MM.1S (cell line): ENCODE results near the gene PTPRA.

Experiments used
- DNase-seq: peaks from one replicate; pipeline ENCODE4 v3.0.0-alpha.2; 2015
- H2AFZ ChIP-seq: fragments of 300-600 bp; sonication (generic); 2 replicates; pipeline ENCODE4 v1.6.0; 2016; ENCODE audit warnings: antibody characterized with exemption, low read length
- H3F3A ChIP-seq: fragments of 300-600 bp; sonication (generic); 2 replicates; pipeline ENCODE4 v1.6.1; 2016; ENCODE audit warnings: mild to moderate bottlenecking, antibody characterized with exemption, low read length, moderate library complexity, mixed read lengths; ENCODE audit not compliant: insufficient read depth
- H3K27ac ChIP-seq: fragments of 300-600 bp; sonication (generic); 2 replicates; pipeline ENCODE4 v1.5.1; 2016; ENCODE audit warnings: mild to moderate bottlenecking, low read length
- H3K27me3 ChIP-seq: fragments of 300-600 bp; sonication (generic); replicated peaks from 2 replicates; pipeline ENCODE4 v1.6.0; 2016; ENCODE audit warnings: low read length; ENCODE audit not compliant: insufficient read depth
- H3K36me3 ChIP-seq: fragments of 300-600 bp; sonication (generic); replicated peaks from 2 replicates; pipeline ENCODE4 v1.6.1; 2016; ENCODE audit warnings: mild to moderate bottlenecking, low read length, mixed read lengths; ENCODE audit not compliant: insufficient read depth
- H3K4me1 ChIP-seq: fragments of 300-600 bp; sonication (generic); 2 replicates; pipeline ENCODE4 v1.6.1; 2016; ENCODE audit warnings: low read length, mixed read lengths
- H3K4me2 ChIP-seq: fragments of 300-600 bp; sonication (generic); 2 replicates; pipeline ENCODE4 v1.6.0; 2016; ENCODE audit warnings: low read depth, low read length
- H3K4me3 ChIP-seq: fragments of 300-600 bp; sonication (generic); 2 replicates; pipeline ENCODE4 v1.5.1; 2016; ENCODE audit warnings: low read length, mixed read lengths
- H3K79me2 ChIP-seq: fragments of 300-600 bp; sonication (generic); 2 replicates; pipeline ENCODE4 v1.6.1; 2016; ENCODE audit warnings: mixed run types, low read length, mixed read lengths
- H3K9ac ChIP-seq: fragments of 300-600 bp; sonication (generic); 2 replicates; pipeline ENCODE4 v1.6.1; 2016; ENCODE audit warnings: low read length, mixed read lengths
- H3K9me2 ChIP-seq: fragments of 300-600 bp; sonication (generic); replicated peaks from 2 replicates; pipeline ENCODE4 v1.6.1; 2016; ENCODE audit warnings: mild to moderate bottlenecking, low read length, mixed read lengths; ENCODE audit not compliant: insufficient read depth
- H3K9me3 ChIP-seq: fragments of 300-600 bp; sonication (generic); replicated peaks from 2 replicates; pipeline ENCODE4 v1.6.1; 2016; ENCODE audit warnings: mild to moderate bottlenecking, low read length, mixed read lengths; ENCODE audit not compliant: insufficient read depth
- H4K20me1 ChIP-seq: fragments of 300-600 bp; sonication (generic); 2 replicates; pipeline ENCODE4 v1.6.1; 2016; ENCODE audit warnings: mild to moderate bottlenecking, low read length, moderate library complexity, mixed read lengths; ENCODE audit not compliant: insufficient read depth
- EZH2 ChIP-seq: fragments of 300-600 bp; sonication (generic); optimal IDR thresholded peaks from 2 replicates; pipeline ENCODE3; 2017; ENCODE audit warnings: low read depth, mild to moderate bottlenecking, antibody characterized with exemption, low read length, mixed read lengths
- EZH2phosphoT487 ChIP-seq: fragments of 300-600 bp; sonication (generic); IDR thresholded peaks from 2 replicates; pipeline ENCODE4 v1.6.1; 2018; ENCODE audit warnings: antibody characterized with exemption, low read length
- TF ChIP-seq, protein P1 (sequence below): fragments of 300-600 bp; sonication (generic); IDR thresholded peaks from 2 replicates; pipeline ENCODE4 v1.5.1; 2016; ENCODE audit warnings: antibody characterized with exemption, low read length, mixed read lengths

Gene PTPRA

GRCh38 chr20:2932498-2932897, 59.2 kb downstream of the PTPRA start:
- Histone ChIP-seq H3K79me2 (peaks cover 13% of the 10 kb centered on the region), H3K9me2 (no peaks in the 10 kb centered on the region), H3K36me3 (no peaks in the 10 kb centered on the region), H3F3A (no peaks in the 10 kb centered on the region), H3K4me1 (no peaks in the 10 kb centered on the region), H3K9me3 (no peaks in the 10 kb centered on the region), H2AFZ (no peak overlapping the region), H3K27ac (no peak overlapping the region), H3K27me3 (no peaks in the 10 kb centered on the region), H3K9ac (no peak overlapping the region), H3K4me2 (no peak overlapping the region), H4K20me1 (no peaks in the 10 kb centered on the region), H3K4me3 (no peak overlapping the region)
- TF ChIP-seq EZH2 = no peak
- TF ChIP-seq EZH2phosphoT487 = no peak
- TF ChIP-seq, protein P1, sequence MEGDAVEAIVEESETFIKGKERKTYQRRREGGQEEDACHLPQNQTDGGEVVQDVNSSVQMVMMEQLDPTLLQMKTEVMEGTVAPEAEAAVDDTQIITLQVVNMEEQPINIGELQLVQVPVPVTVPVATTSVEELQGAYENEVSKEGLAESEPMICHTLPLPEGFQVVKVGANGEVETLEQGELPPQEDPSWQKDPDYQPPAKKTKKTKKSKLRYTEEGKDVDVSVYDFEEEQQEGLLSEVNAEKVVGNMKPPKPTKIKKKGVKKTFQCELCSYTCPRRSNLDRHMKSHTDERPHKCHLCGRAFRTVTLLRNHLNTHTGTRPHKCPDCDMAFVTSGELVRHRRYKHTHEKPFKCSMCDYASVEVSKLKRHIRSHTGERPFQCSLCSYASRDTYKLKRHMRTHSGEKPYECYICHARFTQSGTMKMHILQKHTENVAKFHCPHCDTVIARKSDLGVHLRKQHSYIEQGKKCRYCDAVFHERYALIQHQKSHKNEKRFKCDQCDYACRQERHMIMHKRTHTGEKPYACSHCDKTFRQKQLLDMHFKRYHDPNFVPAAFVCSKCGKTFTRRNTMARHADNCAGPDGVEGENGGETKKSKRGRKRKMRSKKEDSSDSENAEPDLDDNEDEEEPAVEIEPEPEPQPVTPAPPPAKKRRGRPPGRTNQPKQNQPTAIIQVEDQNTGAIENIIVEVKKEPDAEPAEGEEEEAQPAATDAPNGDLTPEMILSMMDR = no peak
- no peak for DNase-seq

- Histone ChIP-seq H3K27ac (no peak overlapping the region), H3K9me2 (no peaks in the 10 kb centered on the region), H3K4me3 (no peak overlapping the region), H3K27me3 (no peaks in the 10 kb centered on the region), H4K20me1 (no peaks in the 10 kb centered on the region), H2AFZ (no peak overlapping the region), H3K79me2 (0 out of 2 replicates have a peak, but pooled peaks cover 9% of the 10 kb centered on the region), H3K9ac (no peak overlapping the region), H3K4me1 (no peaks in the 10 kb centered on the region), H3K4me2 (no peak overlapping the region), H3K9me3 (no peaks in the 10 kb centered on the region), H3F3A (no peaks in the 10 kb centered on the region), H3K36me3 (no peaks in the 10 kb centered on the region)
- no peak for TF ChIP-seq EZH2
- TF ChIP-seq, protein P1 = no peak
- TF ChIP-seq EZH2phosphoT487 = no peak
- no peak for DNase-seq
These were observed 64.6 kb downstream of the PTPRA start for GRCh38 chr20:2937902-2938301.

- H3K9ac ChIP-seq = no peak overlapping the region
- no peak overlapping the region for H3K4me2 ChIP-seq
- no peaks in the 10 kb centered on the region for H3K36me3 ChIP-seq
- H4K20me1 ChIP-seq = no peaks in the 10 kb centered on the region
- H2AFZ ChIP-seq = no peak overlapping the region
- no peak overlapping the region for H3K27ac ChIP-seq
- no peaks in the 10 kb centered on the region for H3K4me1 ChIP-seq
- no peaks in the 10 kb centered on the region for H3F3A ChIP-seq
- H3K27me3 ChIP-seq = no peaks in the 10 kb centered on the region
- peaks cover 10% of the 10 kb centered on the region; the same call in 1 of the 2 replicates for H3K79me2 ChIP-seq
- no peaks in the 10 kb centered on the region for H3K9me3 ChIP-seq
- H3K9me2 ChIP-seq = no peaks in the 10 kb centered on the region
- no peak for DNase-seq
- no peak for TF ChIP-seq EZH2
- no peak for TF ChIP-seq EZH2phosphoT487
- TF ChIP-seq, protein P1 = no peak
- H3K4me3 ChIP-seq = no peak overlapping the region
These were observed 69.2 kb downstream of the PTPRA start for GRCh38 chr20:2942439-2942838.
